ENCODE measurements around the gene TRAF2. TPM values are rescaled to one million over a fixed set of nuclear protein-coding genes. Genes with fewer than 3 reads are reported as not detected.
A peak's percentile ranks its signal among the peaks of the same experiment; 100 is the strongest.

TRAF2 gene
- total and polyA plus RNA-seq, 2 of the 13 experiments (the other 11 are each of a cell fraction or from before 2014, with no cell fraction given): 12.4 to 13.6 TPM

- TF ChIP-seq ZBED4 (CRISPR knock-in tag; IDR thresholded peaks at IDR 0.05; ENCODE audit: borderline replicate concordance): peak; percentile 96
- TF ChIP-seq, protein P1, sequence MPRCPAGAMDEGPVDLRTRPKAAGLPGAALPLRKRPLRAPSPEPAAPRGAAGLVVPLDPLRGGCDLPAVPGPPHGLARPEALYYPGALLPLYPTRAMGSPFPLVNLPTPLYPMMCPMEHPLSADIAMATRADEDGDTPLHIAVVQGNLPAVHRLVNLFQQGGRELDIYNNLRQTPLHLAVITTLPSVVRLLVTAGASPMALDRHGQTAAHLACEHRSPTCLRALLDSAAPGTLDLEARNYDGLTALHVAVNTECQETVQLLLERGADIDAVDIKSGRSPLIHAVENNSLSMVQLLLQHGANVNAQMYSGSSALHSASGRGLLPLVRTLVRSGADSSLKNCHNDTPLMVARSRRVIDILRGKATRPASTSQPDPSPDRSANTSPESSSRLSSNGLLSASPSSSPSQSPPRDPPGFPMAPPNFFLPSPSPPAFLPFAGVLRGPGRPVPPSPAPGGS (CRISPR knock-in tag; IDR thresholded peaks at IDR 0.05): peak; percentile 87; the same call in 1 of the 2 replicates
- no peak for TF ChIP-seq TEAD2 (CRISPR knock-in tag; IDR thresholded peaks at IDR 0.05)
- peak; percentile 41; the same call in 1 of the 2 replicates for TF ChIP-seq HES4 (CRISPR knock-in tag; IDR thresholded peaks at IDR 0.05; ENCODE audit: borderline replicate concordance)
- TF ChIP-seq IRX3 (CRISPR knock-in tag; IDR thresholded peaks at IDR 0.05; ENCODE audit: borderline replicate concordance, low read depth): 0 out of 2 replicates have a peak, but pooled peaks have one; percentile 51
- TF ChIP-seq SP2 (CRISPR knock-in tag; IDR thresholded peaks at IDR 0.05): peak; percentile 29; the same call in 1 of the 2 replicates
- TF ChIP-seq HDAC1 (CRISPR knock-in tag; IDR thresholded peaks at IDR 0.05): peak; percentile 86
- peak; percentile 20; the same call in 1 of the 2 replicates for TF ChIP-seq ZNF430 (CRISPR knock-in tag; IDR thresholded peaks at IDR 0.05)
- no peak for TF ChIP-seq JUNB (CRISPR knock-in tag; IDR thresholded peaks at IDR 0.05; ENCODE audit: borderline replicate concordance)
- no peak for TF ChIP-seq ZNF577 (CRISPR knock-in tag; IDR thresholded peaks at IDR 0.05; ENCODE audit: borderline replicate concordance, low read depth)
- TF ChIP-seq, protein P2, sequence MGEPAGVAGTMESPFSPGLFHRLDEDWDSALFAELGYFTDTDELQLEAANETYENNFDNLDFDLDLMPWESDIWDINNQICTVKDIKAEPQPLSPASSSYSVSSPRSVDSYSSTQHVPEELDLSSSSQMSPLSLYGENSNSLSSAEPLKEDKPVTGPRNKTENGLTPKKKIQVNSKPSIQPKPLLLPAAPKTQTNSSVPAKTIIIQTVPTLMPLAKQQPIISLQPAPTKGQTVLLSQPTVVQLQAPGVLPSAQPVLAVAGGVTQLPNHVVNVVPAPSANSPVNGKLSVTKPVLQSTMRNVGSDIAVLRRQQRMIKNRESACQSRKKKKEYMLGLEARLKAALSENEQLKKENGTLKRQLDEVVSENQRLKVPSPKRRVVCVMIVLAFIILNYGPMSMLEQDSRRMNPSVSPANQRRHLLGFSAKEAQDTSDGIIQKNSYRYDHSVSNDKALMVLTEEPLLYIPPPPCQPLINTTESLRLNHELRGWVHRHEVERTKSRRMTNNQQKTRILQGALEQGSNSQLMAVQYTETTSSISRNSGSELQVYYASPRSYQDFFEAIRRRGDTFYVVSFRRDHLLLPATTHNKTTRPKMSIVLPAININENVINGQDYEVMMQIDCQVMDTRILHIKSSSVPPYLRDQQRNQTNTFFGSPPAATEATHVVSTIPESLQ (CRISPR knock-in tag; conservative IDR thresholded peaks at IDR 0.05): no peak
- no peak for TF ChIP-seq ZZZ3 (CRISPR knock-in tag; IDR thresholded peaks at IDR 0.05; ENCODE audit: borderline replicate concordance)
- no peak for TF ChIP-seq CCAR2 (optimal IDR thresholded peaks at IDR 0.05; ENCODE audit: low read depth, low read length)
- no peak for TF ChIP-seq ZNF12 (CRISPR knock-in tag; IDR thresholded peaks at IDR 0.05)
- no peak for TF ChIP-seq GZF1 (CRISPR knock-in tag; IDR thresholded peaks at IDR 0.05)
- TF ChIP-seq KDM5B (CRISPR knock-in tag; IDR thresholded peaks at IDR 0.05; ENCODE audit: borderline replicate concordance): peak; percentile 69; the same call in 1 of the 2 replicates
- TF ChIP-seq ZNF274 (CRISPR knock-in tag; IDR thresholded peaks at IDR 0.05): no peak
- peak; percentile 70 for TF ChIP-seq MED13 (CRISPR knock-in tag; IDR thresholded peaks at IDR 0.05)
- 0 out of 2 replicates have a peak, but pooled peaks have one; percentile 75 for TF ChIP-seq MIER3 (CRISPR knock-in tag; IDR thresholded peaks at IDR 0.05; ENCODE audit: borderline replicate concordance)
- TF ChIP-seq ZC3H13 (CRISPR knock-in tag; IDR thresholded peaks at IDR 0.05): peak; percentile 85
- no peak for TF ChIP-seq GFI1 (CRISPR knock-in tag; IDR thresholded peaks at IDR 0.05; ENCODE audit: borderline replicate concordance)
- no peak for TF ChIP-seq RFX3 (CRISPR knock-in tag; IDR thresholded peaks at IDR 0.05)
- TF ChIP-seq FLYWCH1 (CRISPR knock-in tag; IDR thresholded peaks at IDR 0.05): no peak
Observed at GRCh38 chr9:136949817-136950655, 63.7 kb downstream of the TRAF2 start (continued).
